Gastrocnemius medialis (tissue), 4 donors: Measurements from ENCODE around the gene KDM4B. TPM values are rescaled to one million over a fixed set of nuclear protein-coding genes. Genes with fewer than 3 reads are reported as not detected.
A peak's percentile ranks its signal among the peaks of the same experiment; 100 is the strongest.

Source experiments
- ATAC-seq, 2 donors: fragments of 150-250 bp; one replicate each; pipeline ENCODE4 v1.9.1; 2016
- DNase-seq, 2 donors: peaks; one replicate each; pipeline ENCODE4 v3.0.0-alpha.2; 2019
- H3K27ac ChIP-seq, 4 donors: fragments of 200-600 bp; sonication (generic); 1 replicate in 1 of 4; 2 replicates in 3 of 4; pipeline ENCODE4 v1.5.1; 2016 to 2018; ENCODE audit warnings: mild to moderate bottlenecking in 2 of 4, moderate library complexity in 1 of 4
- H3K27me3 ChIP-seq, 3 donors: fragments of 200-600 bp; sonication (generic) in 2 of 3; 1 replicate in 1 of 3; 2 replicates in 2 of 3; pipeline versions ENCODE4 v1.5.1 to v1.6.0; 2016 to 2019; ENCODE audit warnings: mild to moderate bottlenecking in 1 of 3, moderate library complexity in 1 of 3
- H3K36me3 ChIP-seq, 2 donors: fragments of 200-600 bp; sonication (generic) in 1 of 2; one replicate each; pipeline ENCODE4 v1.5.1; 2017 to 2018
- H3K4me1 ChIP-seq, 2 donors: fragments of 200-600 bp; sonication (generic) in 1 of 2; one replicate each; pipeline ENCODE4 v1.5.1; 2016 to 2017; ENCODE audit warnings: mild to moderate bottlenecking in 2 of 2
- H3K4me3 ChIP-seq, 4 donors: fragments of 200-600 bp; sonication (generic) in 3 of 4; 1 replicate in 1 of 4; 2 replicates in 3 of 4; pipeline ENCODE4 v1.5.1; 2016 to 2019; ENCODE audit warnings: mild to moderate bottlenecking in 2 of 4
- H3K9me3 ChIP-seq, 3 donors: fragments of 200-600 bp; sonication (generic) in 2 of 3; 1 replicate in 1 of 3; 2 replicates in 2 of 3; pipeline ENCODE4 v1.5.1; 2016 to 2019
- CTCF ChIP-seq, 5 experiments: fragments of 450-650 bp in 3 of 5; fragments of 200-600 bp in 2 of 5; sonication (generic) in 2 of 5; IDR thresholded peaks in 4 of 5; conservative IDR thresholded peaks in 1 of 5; 1 replicate in 4 of 5; 2 replicates in 1 of 5; pipeline ENCODE4 v1.5.1; 2016 to 2019; ENCODE audit warnings: antibody characterized with exemption in 5 of 5, mild to moderate bottlenecking in 3 of 5, moderate library complexity in 3 of 5
- POLR2A ChIP-seq, 2 donors: fragments of 450-650 bp; IDR thresholded peaks; one replicate each; pipeline ENCODE4 v1.6.1; 2017; ENCODE audit warnings: antibody characterized with exemption in 2 of 2, mild to moderate bottlenecking in 2 of 2, moderate library complexity in 2 of 2
- in situ Hi-C, 4 donors: fragments of 200-750 bp; cut with MboI; loops; one replicate each; pipeline versions ENCODE4 v1.15.0 to v1.8.0; 2017; ENCODE audit warnings: low sequenced_read_pairs in 4 of 4
- intact Hi-C: fragments of 100-400 bp; cut with DNase I; formaldehyde crosslinking; loops from one replicate; pipeline ENCODE4 v1.15.1; 2023; ENCODE audit warnings: low total_unique reads
- total RNA-seq, 4 donors: library from RNA; depleted of rRNA; stranded (reverse); fragments of >200 nt; gene quantifications; one replicate each; pipeline versions ENCODE4 v1.1.0 to v1.2.3, GENCODE V29; 2016

The KDM4B gene
- total RNA-seq, 4 donors from 2014 or later, result 40.9 to 61.4 (median 46.4) TPM

- no peaks in the 10 kb centered on the region for H3K9me3 ChIP-seq
- H3K27me3 ChIP-seq, result no peaks in the 10 kb centered on the region
- DNase-seq (no peak), ATAC-seq (peak; percentile 22 to 40)
- peak overlapping the region in 2 of 4 donors; percentile 2 to 28 for H3K4me3 ChIP-seq
- peak overlapping the region; percentile 50 to 81 (median 64) for H3K27ac ChIP-seq
- intact Hi-C loops, result no loop called here
- in situ Hi-C loops, result loop anchor here in 2 of 4 donors (10.0 kb wide), 2 partner anchors 52 to 162 kb away; no protein-coding TSS in a partner anchor
- TF ChIP-seq CTCF (IDR thresholded peaks at IDR 0.05 in 4 of 5, conservative IDR thresholded peaks at IDR 0.05 in 1 of 5) (no peak), POLR2A (IDR thresholded peaks at IDR 0.05) (no peak)
- peaks cover 34 to 46% of the 10 kb centered on the region in 2 donors for H3K4me1 ChIP-seq
- peaks cover 0 to 36% of the 10 kb centered on the region in 2 donors for H3K36me3 ChIP-seq
These were observed 68.0 kb downstream of the KDM4B start for GRCh38 chr19:5036698-5037563.

GRCh38 chr19:5037936-5038335 is 69.0 kb downstream of the KDM4B start:
- Histone ChIP-seq H3K4me1 (peaks cover 34 to 46% of the 10 kb centered on the region in 2 donors), H3K27ac (peak overlapping the region in 2 of 4 donors; percentile 64 to 81), H3K4me3 (no peak overlapping the region), H3K9me3 (no peaks in the 10 kb centered on the region), H3K36me3 (peaks cover 0 to 35% of the 10 kb centered on the region in 2 donors), H3K27me3 (no peaks in the 10 kb centered on the region)
- TF ChIP-seq CTCF (IDR thresholded peaks at IDR 0.05 in 4 of 5, conservative IDR thresholded peaks at IDR 0.05 in 1 of 5) (no peak), POLR2A (IDR thresholded peaks at IDR 0.05) (no peak)
- DNase-seq (no peak), ATAC-seq (no peak)
- intact Hi-C loops (no loop called here), in situ Hi-C loops (loop anchor here in 2 of 4 donors (10.0 kb wide), 2 partner anchors 53 to 163 kb away; no protein-coding TSS in a partner anchor)

GRCh38 chr19:5038631-5039271 is 69.8 kb downstream of the KDM4B start:
- DNase-seq, result no peak
- Histone ChIP-seq H3K27me3 (no peaks in the 10 kb centered on the region), H3K9me3 (no peaks in the 10 kb centered on the region), H3K27ac (peak overlapping the region in 1 of 4 donors; percentile 81), H3K4me3 (no peak overlapping the region), H3K36me3 (peaks cover 0 to 27% of the 10 kb centered on the region in 2 donors), H3K4me1 (peaks cover 34 to 46% of the 10 kb centered on the region in 2 donors)
- no peak for ATAC-seq
- in situ Hi-C loops (loop anchor here in 2 of 4 donors (10.0 kb wide), 2 partner anchors 54 to 164 kb away; no protein-coding TSS in a partner anchor), intact Hi-C loops (no loop called here)
- TF ChIP-seq POLR2A (IDR thresholded peaks at IDR 0.05) (no peak), CTCF (IDR thresholded peaks at IDR 0.05 in 4 of 5, conservative IDR thresholded peaks at IDR 0.05 in 1 of 5) (peak in 3 of 5 experiments; percentile 14 to 56 (median 41))

- Histone ChIP-seq H3K36me3 (peaks cover 0 to 15% of the 10 kb centered on the region in 2 donors), H3K4me3 (no peak overlapping the region), H3K27ac (no peak overlapping the region), H3K9me3 (no peaks in the 10 kb centered on the region), H3K27me3 (no peaks in the 10 kb centered on the region), H3K4me1 (peaks cover 34 to 42% of the 10 kb centered on the region in 2 donors)
- in situ Hi-C loops (loop anchor here in 2 of 4 donors (10.0 kb wide), 2 partner anchors 55 to 165 kb away; no protein-coding TSS in a partner anchor), intact Hi-C loops (loop anchor here (10.0 kb wide), 1 partner anchor 85 kb away; no protein-coding TSS in a partner anchor)
- no peak for TF ChIP-seq POLR2A (IDR thresholded peaks at IDR 0.05)
- TF ChIP-seq CTCF (IDR thresholded peaks at IDR 0.05 in 4 of 5, conservative IDR thresholded peaks at IDR 0.05 in 1 of 5), result no peak
- DNase-seq, result no peak
- no peak for ATAC-seq
These were observed 71.0 kb downstream of the KDM4B start for GRCh38 chr19:5039642-5040543.
